GM19239 (cell line): Measurements from ENCODE around the gene STX16.

Source experiments
- DNase-seq: peaks from one replicate; pipeline ENCODE4 v3.0.0; 2011; ENCODE audit warnings: low spot score; ENCODE audit not compliant: insufficient read length
- FAIRE-seq: peaks from 2 replicates; lab custom pipeline; 2011; peaks lifted over from hg19 to GRCh38; lab: Jason Lieb, UNC

The STX16 gene

GRCh38 chr20:58618351-58619076 is 32.6 kb upstream of the STX16 start:
- FAIRE-seq (no peak), DNase-seq (no peak)

GRCh38 chr20:58619077-58619863 is 31.8 kb upstream of the STX16 start:
- DNase-seq (no peak), FAIRE-seq (no peak)

GRCh38 chr20:58619864-58620431 is 31.1 kb upstream of the STX16 start:
- FAIRE-seq: no peak
- DNase-seq: no peak

GRCh38 chr20:58621906-58622548 is 29.1 kb upstream of the STX16 start:
- FAIRE-seq: no peak
- no peak for DNase-seq

- FAIRE-seq: no peak
- DNase-seq: no peak
Measured at GRCh38 chr20:58622671-58623578, 28.2 kb upstream of the STX16 start.

- no peak for DNase-seq
- no peak for FAIRE-seq
Measured at GRCh38 chr20:58623579-58624473, 27.3 kb upstream of the STX16 start.

- FAIRE-seq: no peak
Measured at GRCh38 chr20:58624687-58625086, 26.4 kb upstream of the STX16 start.

GRCh38 chr20:58625585-58625984 is 25.5 kb upstream of the STX16 start:
- FAIRE-seq: no peak
- DNase-seq: no peak

More at GRCh38 chr20:58624687-58625086, 26.4 kb upstream of the STX16 start:
- DNase-seq: no peak

- DNase-seq: no peak
- FAIRE-seq: no peak
Measured at GRCh38 chr20:58626051-58626450, 25.0 kb upstream of the STX16 start.

- peak; percentile 18 for FAIRE-seq
Measured at GRCh38 chr20:58627212-58628072, 23.6 kb upstream of the STX16 start.

GRCh38 chr20:58628491-58629214 is 22.4 kb upstream of the STX16 start:
- DNase-seq (no peak), FAIRE-seq (no peak)

More at GRCh38 chr20:58627212-58628072, 23.6 kb upstream of the STX16 start:
- no peak for DNase-seq

GRCh38 chr20:58629215-58629580 is 21.9 kb upstream of the STX16 start:
- no peak for DNase-seq
- FAIRE-seq: no peak

GRCh38 chr20:58630063-58630462 is 21.0 kb upstream of the STX16 start:
- DNase-seq (no peak), FAIRE-seq (no peak)

GRCh38 chr20:58633161-58634053 is 17.7 kb upstream of the STX16 start:
- DNase-seq (no peak), FAIRE-seq (no peak)

- FAIRE-seq (no peak), DNase-seq (no peak)
Measured at GRCh38 chr20:58634059-58634458, 17.0 kb upstream of the STX16 start.

GRCh38 chr20:58634521-58635278 is 16.4 kb upstream of the STX16 start:
- DNase-seq (no peak), FAIRE-seq (no peak)
